ENCODE results near the gene POLR3A.

DNA sequence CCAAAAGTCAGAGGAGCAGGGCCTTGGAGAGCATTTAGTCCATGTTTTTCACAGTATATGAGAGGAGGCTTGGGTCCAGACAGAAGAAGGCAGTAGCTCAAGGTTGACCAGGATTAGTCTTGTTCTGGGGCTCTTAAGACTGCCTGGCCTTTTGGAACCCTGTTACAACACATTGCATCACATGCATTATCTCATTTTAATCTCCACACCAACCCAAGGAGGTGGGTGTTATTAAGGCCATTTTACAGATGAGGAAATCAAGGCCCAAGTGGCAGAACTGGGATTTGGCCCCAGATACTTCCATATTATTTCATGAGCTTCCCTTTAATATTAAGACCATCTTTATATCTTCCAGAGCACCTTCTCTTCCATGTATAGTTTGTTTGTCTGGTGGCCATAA is 43.2 kb upstream of the POLR3A start:
- TF ChIP-seq, protein P1, sequence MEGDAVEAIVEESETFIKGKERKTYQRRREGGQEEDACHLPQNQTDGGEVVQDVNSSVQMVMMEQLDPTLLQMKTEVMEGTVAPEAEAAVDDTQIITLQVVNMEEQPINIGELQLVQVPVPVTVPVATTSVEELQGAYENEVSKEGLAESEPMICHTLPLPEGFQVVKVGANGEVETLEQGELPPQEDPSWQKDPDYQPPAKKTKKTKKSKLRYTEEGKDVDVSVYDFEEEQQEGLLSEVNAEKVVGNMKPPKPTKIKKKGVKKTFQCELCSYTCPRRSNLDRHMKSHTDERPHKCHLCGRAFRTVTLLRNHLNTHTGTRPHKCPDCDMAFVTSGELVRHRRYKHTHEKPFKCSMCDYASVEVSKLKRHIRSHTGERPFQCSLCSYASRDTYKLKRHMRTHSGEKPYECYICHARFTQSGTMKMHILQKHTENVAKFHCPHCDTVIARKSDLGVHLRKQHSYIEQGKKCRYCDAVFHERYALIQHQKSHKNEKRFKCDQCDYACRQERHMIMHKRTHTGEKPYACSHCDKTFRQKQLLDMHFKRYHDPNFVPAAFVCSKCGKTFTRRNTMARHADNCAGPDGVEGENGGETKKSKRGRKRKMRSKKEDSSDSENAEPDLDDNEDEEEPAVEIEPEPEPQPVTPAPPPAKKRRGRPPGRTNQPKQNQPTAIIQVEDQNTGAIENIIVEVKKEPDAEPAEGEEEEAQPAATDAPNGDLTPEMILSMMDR (IDR thresholded peaks at IDR 0.05; ENCODE audit: insufficient read depth, low read depth, low read length): no peak
- TF ChIP-seq EZH2 (IDR thresholded peaks at IDR 0.05; ENCODE audit: insufficient read depth, low read length): no peak
